GM21717 (cell line): ENCODE measurements around the gene SCUBE3.

Source experiments
- ATAC-seq: cut with Tn5 transposase; IDR thresholded peaks from one replicate; pipeline ENCODE4 v1.9.1; 2021; ENCODE audit warnings: mild to moderate bottlenecking, moderate library complexity; ENCODE audit not compliant: unreplicated experiment

SCUBE3 gene

DNA sequence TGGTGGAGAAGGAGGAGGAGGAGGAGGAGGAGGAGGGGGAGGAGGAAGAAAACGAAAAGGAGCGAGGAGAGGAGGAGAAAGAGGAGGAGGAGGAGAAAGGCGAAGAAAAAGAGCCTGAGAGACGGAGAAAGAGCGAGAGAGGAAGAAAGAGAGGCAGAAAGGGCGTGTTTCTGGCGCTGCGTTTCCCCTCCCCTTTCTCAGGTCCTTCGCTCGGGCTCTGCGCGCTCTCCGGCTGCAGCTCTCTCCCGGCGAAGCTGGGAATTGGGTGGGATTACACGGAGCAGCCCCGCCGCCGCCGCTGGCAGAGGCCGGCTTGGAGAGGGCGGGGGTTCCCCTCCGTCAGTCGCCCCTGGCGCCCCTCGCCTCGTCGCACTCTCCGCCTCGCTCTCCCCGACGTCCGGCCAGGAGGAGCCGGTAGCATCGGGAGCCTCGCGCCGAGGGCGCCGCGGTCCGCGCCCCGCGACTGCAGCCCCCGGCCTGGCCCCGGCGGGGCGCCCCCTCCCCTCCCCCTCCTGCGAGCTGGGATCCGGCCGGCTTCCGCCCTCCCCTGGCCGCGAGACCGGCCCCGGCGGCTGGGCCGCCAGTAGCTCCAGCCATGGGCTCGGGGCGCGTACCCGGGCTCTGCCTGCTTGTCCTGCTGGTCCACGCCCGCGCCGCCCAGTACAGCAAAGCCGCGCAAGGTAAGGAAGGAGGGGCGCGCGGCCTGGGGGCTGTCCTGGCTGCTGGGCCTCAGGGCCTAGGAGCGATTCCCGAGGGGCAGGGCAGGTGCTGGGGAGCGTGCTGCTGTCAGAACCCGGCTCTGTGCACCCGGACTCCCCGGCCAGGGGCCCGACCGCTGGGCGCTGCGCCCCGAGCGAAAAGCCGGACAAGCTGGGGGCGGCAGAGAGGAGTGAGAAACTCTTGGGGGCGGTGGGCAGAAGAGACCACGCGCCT lies at the start of gene SCUBE3:
Gene SCUBE3, plus strand, starts transcription at position 133 of the 933 bp plus-strand sequence. Its CDS starts 463 bp downstream, at position 596.
- no peak for ATAC-seq

- ATAC-seq: no peak
Measured at GRCh38 chr6:35164277-35164676, 49.5 kb upstream of the SCUBE3 start.

DNA sequence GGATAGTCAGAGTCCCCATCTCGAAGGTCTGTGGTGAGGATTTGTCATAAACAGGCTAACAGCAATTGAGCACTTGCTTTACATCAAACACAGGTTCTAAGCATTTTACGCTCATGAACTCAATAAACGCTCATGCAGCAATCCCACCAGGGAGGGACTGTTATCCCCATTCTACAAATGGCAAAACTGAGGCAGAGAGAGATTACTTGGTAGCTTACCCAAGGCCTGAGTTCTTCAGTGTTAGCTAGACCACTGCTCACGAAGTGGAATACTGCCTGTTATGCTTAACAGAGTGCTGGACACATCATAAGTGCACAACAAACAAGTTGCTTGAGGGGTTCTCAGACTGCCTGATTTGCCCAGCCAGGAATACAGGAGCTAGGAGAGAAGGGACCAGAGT lies 48.9 kb upstream of the SCUBE3 start:
- no peak for ATAC-seq

- no peak for ATAC-seq
Measured at GRCh38 chr6:35165630-35166071, 48.1 kb upstream of the SCUBE3 start.

DNA sequence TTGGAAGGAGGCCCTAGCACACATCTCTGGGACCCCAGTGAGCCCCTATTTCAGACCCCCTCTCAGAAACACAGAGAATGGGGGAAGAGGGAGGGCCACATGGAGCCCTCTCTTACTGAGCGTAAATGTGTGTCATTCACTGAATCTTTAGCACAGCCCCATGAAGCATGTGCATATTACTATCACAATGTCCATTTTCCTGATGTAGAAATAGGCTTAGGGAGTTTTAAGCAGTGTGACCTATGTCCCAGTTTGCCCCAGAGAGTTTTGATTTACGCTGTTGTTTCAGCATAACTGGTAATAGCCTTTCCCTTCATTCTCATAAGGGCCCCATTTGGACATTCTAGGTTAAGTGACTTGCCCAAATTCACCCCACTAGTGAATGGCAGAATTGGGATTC lies 47.6 kb upstream of the SCUBE3 start:
- no peak for ATAC-seq

- ATAC-seq: no peak
Measured at GRCh38 chr6:35166520-35166919, 47.2 kb upstream of the SCUBE3 start.

DNA sequence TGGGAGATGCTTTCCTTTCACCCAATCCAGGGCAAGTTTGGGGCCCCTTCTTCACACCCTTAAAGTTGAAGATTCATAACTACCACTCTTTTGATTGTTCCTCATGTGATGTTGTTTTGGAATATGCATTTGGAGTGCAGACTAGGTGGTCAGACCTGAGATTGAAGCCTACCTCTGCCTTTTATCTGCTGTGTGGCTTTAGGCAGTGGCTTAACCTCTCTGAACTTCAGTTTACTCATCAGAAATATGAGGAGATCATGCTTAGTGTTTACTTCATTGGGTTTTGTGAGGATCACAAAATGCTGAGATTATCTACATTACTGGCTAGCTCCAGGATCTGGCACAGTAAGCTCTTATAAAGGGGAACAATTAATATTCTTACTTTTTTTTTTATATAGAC lies 46.3 kb upstream of the SCUBE3 start:
- no peak for ATAC-seq

- no peak for ATAC-seq
Measured at GRCh38 chr6:35168461-35168861, 45.3 kb upstream of the SCUBE3 start.

GRCh38 chr6:35170166-35170565 lies 43.6 kb upstream of the SCUBE3 start:
- ATAC-seq: no peak

- no peak for ATAC-seq
Measured at GRCh38 chr6:35170891-35171290, 42.9 kb upstream of the SCUBE3 start.

- ATAC-seq: no peak
Measured at GRCh38 chr6:35173044-35173426, 40.7 kb upstream of the SCUBE3 start.

GRCh38 chr6:35173427-35174087 lies 40.2 kb upstream of the SCUBE3 start:
- ATAC-seq: no peak

DNA sequence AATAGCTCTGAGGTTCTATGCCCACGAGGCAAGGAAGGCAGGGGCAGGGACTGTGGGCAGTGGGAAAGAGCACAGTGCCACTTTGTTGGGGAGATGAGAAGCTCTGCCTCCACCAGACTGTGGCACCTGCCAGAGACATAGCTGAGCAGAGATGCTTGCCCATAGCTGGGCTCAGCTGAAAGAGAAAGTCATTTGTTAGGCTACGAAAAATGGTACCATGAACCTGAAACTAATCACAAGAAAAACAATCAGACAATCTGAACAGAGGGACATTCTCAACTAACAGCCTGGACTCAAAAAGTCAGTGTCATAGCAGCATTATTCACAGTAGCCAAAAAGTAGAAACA lies 39.7 kb upstream of the SCUBE3 start:
- no peak for ATAC-seq

GRCh38 chr6:35174501-35174900 lies 39.3 kb upstream of the SCUBE3 start:
- ATAC-seq: no peak

DNA sequence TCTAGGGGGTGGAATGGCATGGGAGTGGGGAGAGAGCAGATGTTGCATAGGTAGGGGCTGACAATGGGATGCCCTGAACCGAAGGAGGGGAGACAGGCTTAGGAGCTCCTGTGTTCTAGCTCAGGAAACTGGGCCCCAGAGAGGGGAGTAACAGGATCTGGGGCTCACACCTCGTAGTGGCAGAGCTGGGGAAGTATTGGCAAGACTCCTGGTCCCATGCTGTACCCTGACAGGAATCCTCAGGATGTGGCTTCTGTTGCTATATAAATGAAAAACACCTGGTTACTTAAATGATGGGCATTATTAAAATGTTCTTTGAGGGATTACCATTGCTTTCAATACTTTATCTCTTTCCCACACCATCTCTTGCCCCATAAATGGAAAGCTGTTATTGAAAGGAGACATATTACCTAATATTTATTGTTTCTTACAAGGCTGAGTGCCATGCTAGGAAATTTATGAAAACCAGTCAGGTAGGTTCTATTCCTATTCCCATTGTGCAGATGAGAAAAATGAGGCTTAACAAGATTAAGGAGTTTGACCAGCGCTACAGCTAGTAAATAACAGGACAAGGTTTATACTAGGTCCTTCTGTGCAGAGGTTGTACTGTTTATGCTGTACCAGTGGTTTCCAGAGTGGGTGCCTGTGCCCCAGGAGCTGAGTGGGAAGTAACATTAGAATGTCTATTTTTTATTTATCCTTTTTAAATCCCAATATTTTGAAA lies 37.3 kb upstream of the SCUBE3 start:
- no peak for ATAC-seq

DNA sequence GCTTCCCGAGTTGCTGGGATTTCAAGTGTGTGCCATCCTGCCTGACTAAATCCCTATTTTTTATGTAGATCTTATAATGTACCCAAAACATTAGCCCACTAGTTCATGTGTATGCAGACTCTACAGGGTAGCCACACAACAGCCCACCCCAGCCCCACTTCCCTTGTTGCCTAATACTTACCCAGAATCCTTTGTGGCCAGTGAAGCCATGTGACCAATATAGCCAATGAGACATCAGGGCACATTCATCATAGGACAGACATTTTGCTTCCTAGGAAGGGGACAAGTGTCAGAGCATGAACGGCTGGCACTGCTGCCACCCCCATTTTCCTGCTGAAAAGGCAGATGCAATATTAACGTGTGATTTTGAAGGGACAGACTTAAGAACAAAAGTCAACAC lies 36.6 kb upstream of the SCUBE3 start:
- no peak for ATAC-seq

- no peak for ATAC-seq
Measured at GRCh38 chr6:35177596-35177995, 36.2 kb upstream of the SCUBE3 start.

DNA sequence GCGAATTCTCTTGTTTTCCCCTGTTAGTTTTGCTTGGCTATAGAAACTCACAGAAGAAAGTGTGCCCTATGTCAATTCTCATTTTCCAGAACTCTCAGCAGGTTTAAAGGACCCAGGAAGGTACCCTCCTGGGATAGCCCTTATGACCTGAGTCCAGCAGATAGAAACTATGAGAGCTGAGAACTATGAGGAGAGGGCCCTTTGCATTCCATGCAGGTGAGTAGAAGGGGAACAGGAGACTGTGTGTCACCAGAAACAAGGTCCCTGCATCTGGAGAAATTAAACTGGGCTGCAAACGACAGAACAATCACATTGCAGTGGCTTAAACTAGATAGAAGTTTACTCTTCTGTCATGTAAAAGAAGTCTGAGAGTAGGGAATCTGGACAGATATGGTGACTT lies 35.7 kb upstream of the SCUBE3 start:
- no peak for ATAC-seq

- ATAC-seq: peak; percentile 50
Measured at GRCh38 chr6:35178932-35179832, 34.6 kb upstream of the SCUBE3 start.

DNA sequence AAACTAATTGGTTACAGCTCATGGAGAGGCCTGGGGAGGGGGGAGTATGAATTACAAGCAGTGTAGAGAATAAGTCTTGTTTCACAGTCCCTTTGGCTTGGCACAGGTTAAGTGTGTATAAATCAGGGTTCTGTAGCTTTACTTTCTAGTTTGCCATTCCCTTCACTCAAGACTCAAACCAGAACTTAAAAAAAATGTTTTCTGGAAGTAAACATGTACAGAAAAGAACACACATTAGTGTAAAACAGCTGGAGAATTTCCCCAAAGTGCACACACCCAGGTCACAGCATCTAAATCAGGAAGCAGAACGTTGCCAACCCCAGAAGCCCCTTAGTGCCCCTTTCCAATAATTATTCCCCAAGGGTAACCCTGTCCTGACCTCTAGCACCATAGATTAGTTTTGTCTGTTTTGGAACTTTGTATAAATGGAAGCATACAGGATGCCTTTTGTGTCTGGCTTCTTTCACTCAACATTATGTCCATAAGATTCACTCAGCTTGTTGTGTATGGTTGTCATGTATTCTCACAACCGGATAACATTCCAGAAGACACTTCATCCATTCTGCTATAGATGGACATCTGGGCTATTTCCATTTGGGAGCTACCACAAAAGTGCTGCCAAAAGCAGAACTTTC lies 33.7 kb upstream of the SCUBE3 start:
- ATAC-seq: no peak
